K562 (cell line): ENCODE results near the gene ZNF521.

ENCODE experiments used
- HDAC1 ChIP-seq, 2 experiments: fragments of 450-650 bp; IDR thresholded peaks; 2 replicates each; pipeline ENCODE4 v1.6.1; 2016 to 2017; ENCODE audit warnings: inconsistent platforms in 1 of 2, mild to moderate bottlenecking in 1 of 2, moderate library complexity in 1 of 2
- KDM1A ChIP-seq, 2 experiments: fragments of 450-650 bp; IDR thresholded peaks; 2 replicates each; pipeline ENCODE4 v1.6.1; 2016; ENCODE audit warnings: mild to moderate bottlenecking in 2 of 2
- MLLT1 ChIP-seq, 2 experiments: fragments of 450-650 bp; IDR thresholded peaks; 2 replicates each; pipeline ENCODE4 v1.6.1; 2016

GRCh38 chr18:25133879-25134278 is 218.1 kb downstream of the ZNF521 start:
- no peak for TF ChIP-seq MLLT1 (IDR thresholded peaks at IDR 0.05)
- TF ChIP-seq HDAC1 (IDR thresholded peaks at IDR 0.05): no peak
- no peak for TF ChIP-seq KDM1A (IDR thresholded peaks at IDR 0.05)
